ENCODE measurements around the gene TARS2.

GRCh38 chr1:150548632-150549495 lies 61.6 kb downstream of the TARS2 start, which contains the start of gene ADAMTSL4:
- TF ChIP-seq, protein P1, sequence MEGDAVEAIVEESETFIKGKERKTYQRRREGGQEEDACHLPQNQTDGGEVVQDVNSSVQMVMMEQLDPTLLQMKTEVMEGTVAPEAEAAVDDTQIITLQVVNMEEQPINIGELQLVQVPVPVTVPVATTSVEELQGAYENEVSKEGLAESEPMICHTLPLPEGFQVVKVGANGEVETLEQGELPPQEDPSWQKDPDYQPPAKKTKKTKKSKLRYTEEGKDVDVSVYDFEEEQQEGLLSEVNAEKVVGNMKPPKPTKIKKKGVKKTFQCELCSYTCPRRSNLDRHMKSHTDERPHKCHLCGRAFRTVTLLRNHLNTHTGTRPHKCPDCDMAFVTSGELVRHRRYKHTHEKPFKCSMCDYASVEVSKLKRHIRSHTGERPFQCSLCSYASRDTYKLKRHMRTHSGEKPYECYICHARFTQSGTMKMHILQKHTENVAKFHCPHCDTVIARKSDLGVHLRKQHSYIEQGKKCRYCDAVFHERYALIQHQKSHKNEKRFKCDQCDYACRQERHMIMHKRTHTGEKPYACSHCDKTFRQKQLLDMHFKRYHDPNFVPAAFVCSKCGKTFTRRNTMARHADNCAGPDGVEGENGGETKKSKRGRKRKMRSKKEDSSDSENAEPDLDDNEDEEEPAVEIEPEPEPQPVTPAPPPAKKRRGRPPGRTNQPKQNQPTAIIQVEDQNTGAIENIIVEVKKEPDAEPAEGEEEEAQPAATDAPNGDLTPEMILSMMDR (IDR thresholded peaks at IDR 0.05), result peak; percentile 48
- no peak for TF ChIP-seq ZFX (IDR thresholded peaks at IDR 0.05; ENCODE audit: borderline replicate concordance)

Data from 22Rv1 (cell line).